Keratinocyte (primary cell): ENCODE results near the gene MGLL. TPM values are rescaled to one million over a fixed set of nuclear protein-coding genes. Genes with fewer than 3 reads are reported as not detected.

ENCODE experiments used
- DNase-seq: peaks from one replicate; pipeline ENCODE4 v3.0.0-alpha.2; 2011; ENCODE audit warnings: low read depth, missing footprints, low spot score
- FAIRE-seq: peaks from 2 replicates; lab custom pipeline; 2011; peaks lifted over from hg19 to GRCh38; lab: Jason Lieb, UNC
- H2AFZ ChIP-seq: 2 replicates; pipeline ENCODE4 v1.6.0; 2012; ENCODE audit warnings: low read length, control low read depth, inconsistent platforms; ENCODE audit not compliant: control insufficient read depth
- H3K27ac ChIP-seq: 2 replicates; pipeline ENCODE4 v1.5.1; 2011; ENCODE audit warnings: low read length; ENCODE audit not compliant: control insufficient read depth, insufficient read depth
- H3K27me3 ChIP-seq: 3 replicates; pipeline ENCODE4 v1.6.0; 2011; ENCODE audit warnings: low read length; ENCODE audit not compliant: control insufficient read depth, insufficient read depth; ENCODE audit errors: extremely low read depth
- H3K36me3 ChIP-seq, 2 experiments: 2 replicates in 1 of 2; 3 replicates in 1 of 2; pipeline ENCODE4 v1.5.1; 2011; ENCODE audit warnings: low read length in 2 of 2, mild to moderate bottlenecking in 1 of 2; ENCODE audit not compliant: control insufficient read depth in 2 of 2, insufficient read depth in 2 of 2; ENCODE audit errors: extremely low read depth in 1 of 2
- H3K4me1 ChIP-seq: 3 replicates; pipeline ENCODE4 v1.5.1; 2011; ENCODE audit warnings: low read length; ENCODE audit not compliant: control insufficient read depth, insufficient read depth; ENCODE audit errors: extremely low read depth
- H3K4me2 ChIP-seq: 3 replicates; pipeline ENCODE4 v1.6.0; 2011; ENCODE audit warnings: low read depth, low read length; ENCODE audit not compliant: control insufficient read depth, insufficient read depth; ENCODE audit errors: extremely low read depth
- H3K4me3 ChIP-seq, 3 experiments: fragments of 200-600 bp in 1 of 3; sonication (generic) in 1 of 3; 2 replicates in 2 of 3; 3 replicates in 1 of 3; pipeline ENCODE4 v1.5.1; 2011 to 2016; ENCODE audit warnings: low read length in 3 of 3, mild to moderate bottlenecking in 3 of 3, control low read depth in 2 of 3, inconsistent platforms in 1 of 3, low read depth in 1 of 3, mixed read lengths in 1 of 3, mixed run types in 1 of 3, moderate library complexity in 1 of 3; ENCODE audit not compliant: control insufficient read depth in 2 of 3, insufficient read depth in 2 of 3; ENCODE audit errors: extremely low read depth in 1 of 3
- H3K79me2 ChIP-seq: 2 replicates; pipeline ENCODE4 v1.6.0; 2012; ENCODE audit warnings: low read length; ENCODE audit not compliant: control insufficient read depth, insufficient read depth
- H3K9ac ChIP-seq: 3 replicates; pipeline ENCODE4 v1.6.0; 2011; ENCODE audit warnings: low read length; ENCODE audit not compliant: control insufficient read depth, insufficient read depth; ENCODE audit errors: extremely low read depth
- H3K9me1 ChIP-seq: 3 replicates; pipeline ENCODE4 v1.6.0; 2011; ENCODE audit warnings: low read length; ENCODE audit not compliant: control insufficient read depth, insufficient read depth; ENCODE audit errors: extremely low read depth
- H3K9me3 ChIP-seq: 2 replicates; pipeline ENCODE4 v1.5.1; 2012; ENCODE audit warnings: low read depth, low read length; ENCODE audit not compliant: control insufficient read depth
- H4K20me1 ChIP-seq: 3 replicates; pipeline ENCODE4 v1.6.0; 2011; ENCODE audit warnings: low read length; ENCODE audit not compliant: control insufficient read depth, insufficient read depth; ENCODE audit errors: extremely low read depth
- CTCF ChIP-seq, 3 experiments: IDR thresholded peaks in 1 of 3; conservative IDR thresholded peaks in 1 of 3; optimal IDR thresholded peaks in 1 of 3; 2 replicates in 2 of 3; 3 replicates in 1 of 3; pipeline versions ENCODE3 to v1.5.1; 2011; ENCODE audit warnings: low read length in 3 of 3, mild to moderate bottlenecking in 3 of 3, moderate library complexity in 2 of 3, control low read depth in 1 of 3, inconsistent platforms in 1 of 3; ENCODE audit not compliant: insufficient read depth in 2 of 3; ENCODE audit errors: extremely low read depth in 1 of 3
- EZH2 ChIP-seq: IDR thresholded peaks from one replicate; pipeline ENCODE4 v1.6.1; 2012; ENCODE audit warnings: inconsistent platforms, mild to moderate bottlenecking, low read length, moderate library complexity
- dilution Hi-C: fragments of 300-500 bp; cut with MboI; formaldehyde crosslinking; loops from one replicate; pipeline ENCODE4 v1.7.0; 2020; ENCODE audit warnings: low sequenced_read_pairs; ENCODE audit not compliant: extremely low pct_ligation_motif_present
- polyA plus RNA-seq, 5 experiments: library from polyadenylated mRNA; depleted of rRNA in 3 of 5; stranded (reverse) in 3 of 5; stranded (forward) in 1 of 5; unstranded in 1 of 5; fragments of >200 nt; gene quantifications; 1 replicate in 1 of 5; 2 replicates in 3 of 5; 3 replicates in 1 of 5; pipeline versions ENCODE4 v1.2.1 to v1.2.3, GENCODE V29; 2011 to 2012; ENCODE audit warnings: missing spikeins in 2 of 5, low read depth in 1 of 5, low replicate concordance in 1 of 5

MGLL gene
- polyA plus RNA-seq, 1 donor (not counting 4 experiments of a cell fraction or from before 2014, with no cell fraction given) = 17.8 TPM

GRCh38 chr3:127646501-127647046 lies 175.7 kb downstream of the MGLL start:
- H3K9ac ChIP-seq = no peak overlapping the region
- no peaks in the 10 kb centered on the region for H3K9me3 ChIP-seq
- no peaks in the 10 kb centered on the region for H3K27me3 ChIP-seq
- no peak overlapping the region for H3K4me3 ChIP-seq
- no peaks in the 10 kb centered on the region for H3K9me1 ChIP-seq
- peaks cover 5% of the 10 kb centered on the region for H3K4me1 ChIP-seq
- no peak overlapping the region for H3K27ac ChIP-seq
- no peak for DNase-seq
- H3K36me3 ChIP-seq = no peaks in the 10 kb centered on the region
- FAIRE-seq = no peak
- H4K20me1 ChIP-seq = no peaks in the 10 kb centered on the region
- no peaks in the 10 kb centered on the region for H3K79me2 ChIP-seq
- dilution Hi-C loops = no loop called here
- no peak overlapping the region for H3K4me2 ChIP-seq
- H2AFZ ChIP-seq = no peak overlapping the region
- no peak for TF ChIP-seq EZH2
- TF ChIP-seq CTCF (optimal IDR thresholded peaks at IDR 0.05 in 1 of 3, IDR thresholded peaks at IDR 0.05 in 1 of 3, conservative IDR thresholded peaks at IDR 0.05 in 1 of 3; ENCODE audit: extremely low read depth in 1 of 3, insufficient read depth in 2 of 3, low read length in 3 of 3) = no peak

DNA sequence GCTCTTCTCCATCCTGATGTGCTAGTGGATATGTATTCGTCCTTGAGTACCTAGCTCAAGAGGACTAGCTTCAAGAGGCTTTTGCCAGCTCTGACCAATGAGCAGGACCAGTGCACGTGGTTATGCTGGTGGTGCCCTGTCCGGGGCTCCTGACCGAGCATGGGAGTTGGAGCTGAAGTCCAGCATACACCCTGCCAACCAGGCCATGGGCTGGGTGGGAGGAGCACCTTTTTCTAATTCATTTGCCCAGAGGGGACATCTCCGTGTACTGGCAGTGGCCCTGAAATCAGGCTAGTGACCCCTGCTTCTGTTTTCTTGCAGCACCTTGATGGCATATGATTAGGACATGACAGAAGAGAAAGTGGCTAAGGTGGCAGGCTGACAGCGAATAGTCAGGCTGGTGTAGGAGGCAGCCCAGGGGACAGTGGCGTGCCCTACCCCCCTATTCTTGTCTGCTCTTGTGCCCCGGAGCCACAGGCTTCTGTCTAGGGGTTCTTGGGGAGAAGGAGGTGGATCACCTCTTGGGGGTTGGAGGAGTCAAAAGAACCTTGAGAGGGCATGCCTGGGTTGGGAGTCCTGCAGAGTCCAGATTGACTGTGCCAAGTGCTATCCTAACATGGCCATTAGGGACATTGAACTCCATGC lies 176.8 kb downstream of the MGLL start:
- dilution Hi-C loops = no loop called here
- FAIRE-seq = no peak
- TF ChIP-seq EZH2 (no peak), CTCF (optimal IDR thresholded peaks at IDR 0.05 in 1 of 3, IDR thresholded peaks at IDR 0.05 in 1 of 3, conservative IDR thresholded peaks at IDR 0.05 in 1 of 3; ENCODE audit: extremely low read depth in 1 of 3, insufficient read depth in 2 of 3, low read length in 3 of 3) (no peak)
- H3K9me1 ChIP-seq = no peaks in the 10 kb centered on the region
- H3K27me3 ChIP-seq = no peaks in the 10 kb centered on the region
- no peak overlapping the region for H3K4me2 ChIP-seq
- DNase-seq = no peak
- H3K27ac ChIP-seq = no peak overlapping the region
- H3K4me3 ChIP-seq = no peak overlapping the region
- H3K36me3 ChIP-seq = no peaks in the 10 kb centered on the region
- H3K4me1 ChIP-seq = peaks cover 5% of the 10 kb centered on the region
- no peaks in the 10 kb centered on the region for H3K79me2 ChIP-seq
- no peak overlapping the region for H2AFZ ChIP-seq
- no peaks in the 10 kb centered on the region for H3K9me3 ChIP-seq
- H3K9ac ChIP-seq = no peak overlapping the region
- H4K20me1 ChIP-seq = no peaks in the 10 kb centered on the region
